ENCODE results near the gene FBXL17.

FBXL17 gene

GRCh38 chr5:107887166-107887943 lies 494.5 kb downstream of the FBXL17 start:
- no peak for DNase-seq

DNA sequence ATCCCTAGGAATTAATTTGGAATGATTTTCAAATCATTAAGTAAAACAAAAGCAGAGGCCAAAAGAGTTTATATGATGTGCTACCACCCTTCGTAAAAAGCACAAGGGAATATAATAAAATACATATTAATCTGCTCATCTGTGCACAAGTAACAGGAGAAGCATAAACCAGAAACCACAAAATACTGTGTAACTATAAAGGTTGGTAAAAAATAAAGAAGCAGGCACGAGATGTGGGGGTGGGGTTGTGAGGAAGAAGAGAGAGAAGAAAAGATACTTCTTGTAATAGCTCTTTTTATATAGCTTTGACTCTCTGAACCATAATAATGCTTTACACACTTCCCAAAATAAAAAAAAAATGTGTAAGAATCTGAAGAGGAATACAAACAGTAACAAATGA lies 496.3 kb downstream of the FBXL17 start:
- no peak for DNase-seq

- DNase-seq = no peak
Measured at GRCh38 chr5:107884871-107885270, 497.0 kb downstream of the FBXL17 start.

- DNase-seq = no peak
Measured at GRCh38 chr5:107878661-107879060, 503.2 kb downstream of the FBXL17 start.

DNA sequence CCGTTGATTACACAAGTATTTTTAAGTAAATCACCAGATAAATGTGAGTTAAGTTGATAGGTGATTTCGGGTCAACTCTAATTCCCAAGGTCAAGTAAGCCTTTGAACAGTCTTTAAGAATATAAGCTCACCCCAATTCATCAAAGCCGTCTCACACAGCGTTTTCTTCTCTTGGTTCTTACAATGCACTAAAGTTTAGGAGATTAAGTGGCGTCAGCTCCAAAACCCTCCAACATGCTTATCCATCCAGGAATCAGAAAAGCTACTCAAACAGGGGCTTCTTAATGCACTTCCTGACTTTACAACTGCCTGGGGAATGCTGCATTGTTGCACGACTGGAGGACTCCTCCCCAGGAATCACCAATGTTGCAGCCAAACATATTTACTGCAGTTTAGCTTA lies 505.0 kb downstream of the FBXL17 start:
- DNase-seq = no peak

- DNase-seq = no peak
Measured at GRCh38 chr5:107876261-107876660, 505.6 kb downstream of the FBXL17 start.

DNA sequence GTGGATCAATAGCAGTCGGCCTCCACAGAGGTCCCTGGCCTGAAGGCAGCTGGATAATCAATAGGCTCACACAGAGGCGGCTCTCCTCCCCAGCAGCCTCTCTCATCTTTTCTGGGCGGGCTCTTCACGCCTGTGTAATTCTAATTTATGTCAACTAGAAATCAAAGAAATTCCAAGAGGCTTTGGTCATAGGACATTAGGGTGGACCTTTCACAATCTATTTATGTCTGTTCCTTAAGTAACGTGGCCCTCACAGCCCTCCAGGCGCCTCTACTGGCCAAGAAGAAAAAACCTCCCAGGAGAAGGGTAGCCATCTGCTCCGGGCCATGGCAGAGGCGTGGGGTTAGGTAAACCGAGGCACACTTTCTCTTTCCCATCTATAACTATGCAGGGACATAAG lies 506.1 kb downstream of the FBXL17 start:
- no peak for DNase-seq

GRCh38 chr5:107874795-107875194 lies 507.1 kb downstream of the FBXL17 start:
- no peak for DNase-seq

GRCh38 chr5:107873877-107874276 lies 508.0 kb downstream of the FBXL17 start:
- no peak for DNase-seq

GRCh38 chr5:107871023-107871422 lies 510.9 kb downstream of the FBXL17 start:
- no peak for DNase-seq

DNA sequence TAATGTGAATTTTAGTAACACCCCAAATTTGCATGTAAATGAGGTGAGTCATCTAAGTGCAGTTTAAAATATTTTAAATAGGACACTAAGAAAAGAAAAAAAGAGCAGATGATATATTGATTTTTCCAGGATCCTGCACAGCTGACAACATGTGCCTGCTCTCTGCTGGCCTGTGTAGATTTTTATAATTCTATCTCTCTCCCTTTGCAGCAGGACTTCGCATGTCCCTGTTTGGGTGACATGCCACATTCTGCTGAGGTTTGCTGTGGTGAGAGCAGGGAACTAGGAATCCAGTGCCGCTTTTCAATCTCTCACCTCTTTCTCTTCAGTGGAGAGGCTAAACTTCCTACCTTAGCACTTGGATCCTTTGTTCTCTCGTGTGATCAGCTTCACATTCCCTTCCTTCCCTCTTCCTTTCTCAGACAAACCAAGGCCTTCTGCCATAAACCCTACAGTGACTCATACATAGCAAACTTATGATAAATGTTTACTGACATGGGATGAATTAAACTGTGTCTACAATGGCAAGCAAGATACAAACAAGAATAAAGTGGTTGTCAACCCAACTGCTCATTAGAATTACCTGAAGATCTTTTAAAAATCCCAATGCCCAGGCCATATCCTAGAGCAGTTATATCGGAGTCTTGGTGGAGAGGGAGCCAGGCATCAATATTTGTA lies 512.3 kb downstream of the FBXL17 start:
- no peak for DNase-seq

GRCh38 chr5:107868650-107869409 lies 513.1 kb downstream of the FBXL17 start:
- no peak for DNase-seq

DNA sequence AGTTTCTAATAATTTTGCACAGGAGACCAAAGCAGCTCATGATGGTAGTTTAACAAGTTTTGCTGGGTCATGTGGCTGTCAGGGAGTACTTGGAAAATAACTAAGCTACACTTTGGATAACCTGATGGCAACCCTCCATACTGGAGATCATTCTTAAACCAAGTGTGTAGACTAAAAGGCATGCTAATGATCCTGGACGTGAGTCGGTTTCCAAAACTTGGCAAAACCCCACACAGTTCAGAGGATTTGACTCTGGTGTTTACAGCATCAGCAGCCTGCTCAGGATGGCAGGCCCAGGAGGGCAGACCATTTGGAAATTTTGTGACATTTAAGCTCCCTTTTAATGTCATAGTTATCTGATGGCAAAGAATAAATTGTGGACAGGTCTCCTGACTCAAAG lies 514.6 kb downstream of the FBXL17 start:
- DNase-seq = no peak

DNA sequence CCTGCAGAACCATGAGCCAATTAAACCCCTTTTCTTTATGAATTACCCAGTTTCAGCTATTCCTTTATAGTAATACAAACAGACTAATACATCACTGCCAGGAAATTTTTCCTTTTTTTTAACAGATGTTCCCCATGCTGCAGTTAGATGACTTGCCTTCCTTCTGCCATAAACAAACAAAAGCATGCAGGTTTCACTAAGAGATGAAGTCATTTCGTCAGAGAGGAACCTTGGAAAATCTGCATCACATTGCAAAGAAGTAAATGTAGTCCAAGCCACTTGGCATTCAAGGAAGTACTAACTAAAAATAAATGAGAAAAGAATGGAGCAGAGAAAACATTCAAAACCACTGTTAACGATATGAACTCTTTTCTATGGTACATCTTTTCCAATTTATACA lies 517.1 kb downstream of the FBXL17 start:
- no peak for DNase-seq

- DNase-seq = no peak
Measured at GRCh38 chr5:107863125-107863524, 518.8 kb downstream of the FBXL17 start.

- no peak for DNase-seq
Measured at GRCh38 chr5:107861565-107861964, 520.3 kb downstream of the FBXL17 start.

DNA sequence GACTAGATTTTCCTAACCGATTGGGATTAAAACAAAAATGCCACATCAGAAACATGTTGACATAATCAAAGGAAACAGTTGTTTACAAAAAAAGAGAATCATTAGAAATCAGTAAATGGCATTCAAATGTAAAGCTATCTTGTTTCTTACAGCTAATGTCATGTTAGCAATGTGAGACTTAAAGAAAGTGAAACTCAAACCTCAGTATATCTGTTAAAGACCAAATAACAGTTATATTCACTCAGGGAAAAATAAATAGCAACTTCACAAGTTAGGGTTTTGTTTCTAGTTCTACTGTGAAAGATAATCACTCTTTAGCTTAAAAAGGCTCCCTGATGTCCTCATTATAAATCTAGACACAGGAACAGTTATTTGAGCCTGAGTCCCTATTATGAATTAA lies 521.9 kb downstream of the FBXL17 start:
- no peak for DNase-seq

DNA sequence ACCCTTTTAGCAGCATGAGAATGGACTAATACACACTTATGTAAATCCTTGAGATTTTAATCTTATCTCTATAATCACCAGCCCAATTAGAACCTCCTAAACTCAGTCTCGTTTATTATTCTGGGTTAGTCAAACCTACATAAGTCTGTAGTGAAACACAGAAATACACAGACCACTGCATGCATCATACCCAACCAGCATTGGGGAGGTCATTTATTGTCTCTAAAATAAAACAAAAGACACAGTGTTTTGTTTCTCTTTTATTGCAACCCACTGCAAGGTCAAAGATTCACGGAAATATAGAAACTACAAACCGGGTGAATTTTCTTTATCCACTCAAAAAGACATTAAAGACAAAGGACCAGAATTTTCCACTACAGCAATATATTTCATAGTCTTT lies 523.1 kb downstream of the FBXL17 start:
- DNase-seq = no peak

DNA sequence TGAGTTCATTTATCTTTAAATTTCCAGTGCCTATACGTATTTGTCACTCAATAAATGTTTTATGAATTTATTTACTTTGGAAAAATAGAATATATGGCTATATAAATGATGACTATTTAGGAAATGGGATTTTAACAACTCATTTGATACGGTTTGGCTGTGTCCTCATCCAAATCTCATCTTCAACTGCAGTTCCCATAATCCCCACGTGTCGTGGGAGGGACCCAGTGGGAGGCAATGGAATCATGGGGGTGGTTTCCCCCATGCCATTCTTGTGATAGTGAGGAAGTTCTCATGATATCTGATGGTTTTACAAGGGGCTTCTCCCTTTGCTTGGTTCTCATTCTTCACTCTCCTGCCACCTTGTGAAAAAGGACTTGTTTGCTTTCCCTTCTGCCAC lies 523.6 kb downstream of the FBXL17 start:
- no peak for DNase-seq

- no peak for DNase-seq
Measured at GRCh38 chr5:107857785-107858184, 524.1 kb downstream of the FBXL17 start.

- DNase-seq = no peak
Measured at GRCh38 chr5:107855171-107855570, 526.7 kb downstream of the FBXL17 start.

GRCh38 chr5:107853696-107854095 lies 528.2 kb downstream of the FBXL17 start:
- no peak for DNase-seq

GRCh38 chr5:107853031-107853430 lies 528.9 kb downstream of the FBXL17 start:
- no peak for DNase-seq

- DNase-seq = no peak
Measured at GRCh38 chr5:107849118-107849517, 532.8 kb downstream of the FBXL17 start.

Measured in activated gamma-delta T cell (primary cell).